Adrenal gland (tissue), 12 donors: ENCODE data around the gene IL36G. TPM values are rescaled to one million over a fixed set of nuclear protein-coding genes. Genes with fewer than 3 reads are reported as not detected.

Experiments used
- DNase-seq, 7 donors: peaks; one replicate each; pipeline ENCODE4 v3.0.0-alpha.2; 2019 to 2020
- H3K27ac ChIP-seq, 5 donors: fragments of 200-600 bp; sonication (generic) in 4 of 5; 1 replicate in 3 of 5; 2 replicates in 2 of 5; pipeline versions ENCODE4 v1.5.1 to v1.8.0; 2016 to 2020; ENCODE audit warnings: mild to moderate bottlenecking in 1 of 5
- H3K27me3 ChIP-seq: fragments of 200-600 bp; 2 replicates; pipeline ENCODE4 v1.8.0; 2021
- H3K36me3 ChIP-seq, 2 donors: fragments of 200-600 bp; replicated peaks in 1 of 2; 1 replicate in 1 of 2; 2 replicates in 1 of 2; pipeline versions ENCODE4 v1.5.1 to v1.8.0; 2018 to 2022
- H3K4me1 ChIP-seq, 2 donors: fragments of 200-600 bp; replicated peaks in 1 of 2; 1 replicate in 1 of 2; 2 replicates in 1 of 2; pipeline versions ENCODE4 v1.5.1 to v1.8.0; 2018 to 2021
- H3K4me3 ChIP-seq, 4 donors: fragments of 200-600 bp; sonication (generic) in 3 of 4; one replicate each; pipeline ENCODE4 v1.5.1; 2016 to 2018
- H3K9me3 ChIP-seq, 3 donors: fragments of 200-600 bp; sonication (generic) in 1 of 3; replicated peaks in 1 of 3; 1 replicate in 2 of 3; 2 replicates in 1 of 3; pipeline versions ENCODE4 v1.5.1 to v1.8.0; 2016 to 2021
- CTCF ChIP-seq, 6 experiments: fragments of 450-650 bp in 4 of 6; fragments of 200-600 bp in 2 of 6; sonication (generic) in 1 of 6; IDR thresholded peaks; 1 replicate in 5 of 6; 2 replicates in 1 of 6; pipeline versions ENCODE4 v1.5.1 to v1.8.0; 2016 to 2021; ENCODE audit warnings: antibody characterized with exemption in 6 of 6, mild to moderate bottlenecking in 2 of 6, moderate library complexity in 1 of 6
- POLR2A ChIP-seq, 2 donors: fragments of 450-650 bp; IDR thresholded peaks; one replicate each; pipeline ENCODE4 v1.6.1; 2017; ENCODE audit warnings: antibody characterized with exemption in 2 of 2, mild to moderate bottlenecking in 2 of 2, moderate library complexity in 1 of 2
- WGBS, 4 donors: extraction: QIAGEN DNeasy Blood & Tissue Kit in 2 of 4; methylation state at CpG; one replicate each; pipeline versions ENCODE4 v1.1.5 to v1.1.7; 2013 to 2017; 5-methylcytosine and 5-hydroxymethylcytosine counted together
- intact Hi-C, 2 donors: fragments of 100-400 bp; cut with DNase I; formaldehyde crosslinking; loops; one replicate each; pipeline versions ENCODE4 v1.14.1 to v1.15.0; 2022 to 2023
- polyA plus RNA-seq, 3 donors: library from polyadenylated mRNA; stranded (reverse); fragments of 200-250 nt in 2 of 3; fragments of 350-450 nt in 1 of 3; fragmentation: Illumina TruSeq in 1 of 3; extraction: RNeasy Lipid Tissue Mini Kit (QIAGEN cat#74804) in 1 of 3; gene quantifications; one replicate each; pipeline ENCODE4 v1.2.3, GENCODE V29; 2013 to 2014
- small RNA-seq, 2 donors: library from RNA; depleted of rRNA; stranded (forward); fragments of <200 nt; gene quantifications; one replicate each; pipeline ENCODE3, GENCODE V24; 2016
- total RNA-seq, 9 donors: library from RNA; depleted of rRNA in 4 of 9; stranded (reverse); fragments of >200 nt in 4 of 9; fragments of 120-200 nt in 1 of 9; fragmentation: NEBNext Ultra II Directional in 1 of 9; extraction: Animal tissue kit (Norgen Biotek cat#: 25700) in 1 of 9; gene quantifications; one replicate each; pipeline versions ENCODE4 v1.1.0 to v1.2.4, GENCODE V29; 2013 to 2023
- donor health status: healthy with polysubstance abuse.
- donor health status: Bipolar disorder and iron deficiency.
- donor health status: DM: yes; HTN: yes; CAD: no.
- donor health status: DM: no; HTN: no; CAD: no.
- donor health status: DM: no; HTN: no; CAD: no.
- donor health status: DM: yes; HTN: yes; CAD: no.

The IL36G gene
- total and polyA plus RNA-seq, 12 donors: 0.28 TPM; not detected in 11

DNA sequence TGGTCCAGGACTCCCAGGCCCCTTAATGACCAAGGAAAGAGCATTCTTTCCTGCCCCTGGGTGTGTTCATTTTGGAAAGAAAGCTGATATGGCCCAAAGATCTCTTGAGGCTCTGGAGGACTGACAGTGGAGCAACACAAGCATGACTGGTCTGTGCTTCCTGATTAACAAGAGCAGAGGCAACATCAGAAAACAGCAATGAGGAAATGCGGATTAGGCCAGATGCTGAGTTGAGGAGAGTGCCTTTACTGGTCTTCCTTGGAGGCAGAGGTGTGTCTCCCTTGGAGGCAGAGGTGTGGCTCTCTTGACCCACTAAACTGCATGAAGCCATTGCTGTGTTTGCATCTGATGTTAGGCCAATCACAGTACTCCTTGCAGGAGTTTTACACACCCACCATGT is 54.9 kb downstream of the IL36G start:
- TF ChIP-seq CTCF (IDR thresholded peaks at IDR 0.05) (no peak), POLR2A (IDR thresholded peaks at IDR 0.05) (no peak)
- intact Hi-C loops: no loop called here

DNA sequence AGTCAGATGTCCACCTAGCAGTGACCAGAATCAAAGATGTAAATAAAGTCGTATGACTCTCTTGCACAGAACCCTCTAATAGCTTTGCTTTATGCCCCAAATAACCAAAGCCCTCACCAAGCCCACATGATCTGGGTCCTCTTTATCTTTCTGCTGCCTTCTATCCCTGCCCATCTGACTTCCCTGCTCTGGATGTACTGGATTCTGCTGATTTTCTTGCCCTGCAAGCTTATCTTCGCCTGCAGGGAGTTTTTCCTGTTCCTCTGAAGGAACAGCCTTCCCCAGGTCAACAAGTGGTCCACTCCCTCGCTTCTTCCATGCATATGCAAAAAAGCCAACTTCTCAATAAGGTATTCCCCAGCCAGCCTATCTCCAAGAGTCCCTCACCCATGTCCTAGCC is 56.2 kb downstream of the IL36G start:
- peaks cover 6% of the 10 kb centered on the region for H3K27me3 ChIP-seq
- intact Hi-C loops: no loop called here
- no peaks in the 10 kb centered on the region for H3K4me1 ChIP-seq
- no peak overlapping the region for H3K27ac ChIP-seq
- WGBS, 4 donors: 62 to 73% (median 67%) methylated on average over 3 of the region's 3 CpGs
- no peak overlapping the region for H3K4me3 ChIP-seq
- H3K9me3 ChIP-seq: no peaks in the 10 kb centered on the region
- no peaks in the 10 kb centered on the region for H3K36me3 ChIP-seq
- no peak for TF ChIP-seq POLR2A (IDR thresholded peaks at IDR 0.05)
- TF ChIP-seq CTCF (IDR thresholded peaks at IDR 0.05): no peak
- no peak for DNase-seq

More for the DNA sequence above, 54.9 kb downstream of the IL36G start:
- Histone ChIP-seq H3K9me3 (no peaks in the 10 kb centered on the region), H3K27me3 (peaks cover 6% of the 10 kb centered on the region), H3K36me3 (no peaks in the 10 kb centered on the region), H3K4me3 (no peak overlapping the region), H3K4me1 (no peaks in the 10 kb centered on the region), H3K27ac (no peak overlapping the region)
- 67 to 87% (median 68%) methylated on average over 1 of the region's 1 CpG for WGBS, 4 donors
- DNase-seq: no peak

Small RNA genes within 50 kb of the gene (small RNA-seq; reads per million reads assigned to genes)
- gene HMGN2P23: 0 reads per million in 2 donors

Other genes with a start within 250 kb of the IL36G start
- gene CKAP2L, start 213.4 kb upstream of the IL36G start, total RNA-seq: 1 to 10 TPM in 4 of 9 donors, under 1 TPM in 4, not detected in 1; 0.35 to 6.9 (median 0.98) TPM
- under 1 TPM in 2 of 3 donors, not detected in 1; 0.10 to 0.79 TPM for gene CKAP2L, start 213.4 kb upstream of the IL36G start, polyA plus RNA-seq
- under 1 TPM in 2 of 9 donors, not detected in 7; 0.18 to 0.67 TPM for gene IL1A, start 193.5 kb upstream of the IL36G start, total RNA-seq
- under 1 TPM in 1 of 3 donors, not detected in 2; 0.07 TPM for gene IL1A, start 193.5 kb upstream of the IL36G start, polyA plus RNA-seq
- 1 to 10 TPM in 5 of 9 donors, under 1 TPM in 3, not detected in 1; 0.44 to 2.1 (median 1.4) TPM for gene IL1B, start 141.2 kb upstream of the IL36G start, total RNA-seq
- gene IL1B, start 141.2 kb upstream of the IL36G start, polyA plus RNA-seq: 1 to 10 TPM in 2 of 3 donors, under 1 TPM in 1; 0.72 to 5.9 (median 1.6) TPM
- under 1 TPM in 1 of 9 donors, not detected in 8; 0.33 TPM for gene IL37, start 66.8 kb upstream of the IL36G start, total RNA-seq
- gene IL37, start 66.8 kb upstream of the IL36G start, polyA plus RNA-seq: not detected
- not detected for gene IL36A, start 27.5 kb downstream of the IL36G start, total RNA-seq
- not detected for gene IL36A, start 27.5 kb downstream of the IL36G start, polyA plus RNA-seq
- not detected for gene IL36B, start 74.9 kb downstream of the IL36G start, total RNA-seq
- gene IL36B, start 74.9 kb downstream of the IL36G start, polyA plus RNA-seq: not detected
- not detected for gene IL36RN, start 81.2 kb downstream of the IL36G start, total RNA-seq
- gene IL36RN, start 81.2 kb downstream of the IL36G start, polyA plus RNA-seq: not detected
- not detected for gene IL1F10, start 90.0 kb downstream of the IL36G start, total RNA-seq
- not detected for gene IL1F10, start 90.0 kb downstream of the IL36G start, polyA plus RNA-seq
- gene IL1RN, start 149.6 kb downstream of the IL36G start, total RNA-seq: 1 to 10 TPM in 4 of 9 donors, under 1 TPM in 3, not detected in 2; 0.22 to 6.1 (median 1.1) TPM
- 1 to 10 TPM; 1.4 to 2.6 (median 2.5) TPM for gene IL1RN, start 149.6 kb downstream of the IL36G start, polyA plus RNA-seq
- 100 to 1,000 TPM in 4 of 9 donors, 10 to 100 TPM in 5; 19.2 to 164 (median 82.9) TPM for gene PSD4, start 196.0 kb downstream of the IL36G start, total RNA-seq
- 10 to 100 TPM; 21.1 to 60.2 (median 31.8) TPM for gene PSD4, start 196.0 kb downstream of the IL36G start, polyA plus RNA-seq